Measurements from ENCODE around the gene CMBL.
"Not testable (repeated sequence)": the region's sequence is repeated elsewhere in the genome, so short reads cannot be mapped to it uniquely, and the experiment has no call there.

The CMBL gene

DNA sequence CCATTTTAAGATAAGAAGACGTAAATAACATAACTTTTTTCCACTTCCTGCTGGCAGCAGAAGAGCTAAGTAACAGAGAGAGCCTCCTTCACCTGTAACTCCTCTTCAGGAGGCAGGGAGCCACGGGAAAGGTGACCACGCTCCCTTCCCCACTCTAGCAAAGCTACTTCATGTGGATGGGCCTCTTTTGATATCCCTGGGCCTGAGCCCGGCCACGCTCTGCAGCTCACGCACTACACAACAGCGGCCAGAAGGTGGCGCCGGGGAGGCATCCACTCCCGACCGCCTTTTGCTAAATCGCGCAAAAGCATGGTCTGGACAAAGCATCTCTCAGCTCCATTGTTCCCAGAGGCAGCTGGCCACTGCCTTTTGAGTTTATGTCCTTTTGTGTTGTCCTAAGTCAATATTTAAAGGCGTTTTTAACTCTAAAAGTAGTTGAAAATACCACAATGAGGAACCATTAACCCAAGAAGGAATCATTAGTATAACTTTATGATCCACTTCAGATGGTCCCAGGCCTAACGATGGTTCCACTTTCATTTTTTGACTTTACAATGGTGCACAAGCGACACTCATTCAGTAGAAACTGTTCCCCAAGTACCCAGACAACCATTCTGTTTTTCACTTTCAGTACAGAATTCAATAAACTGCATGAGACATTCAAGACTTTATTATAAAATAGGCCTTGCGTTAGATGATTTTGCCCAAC, 23.6 kb downstream of the CMBL start:
- peak; percentile 28 to 52 for DNase-seq

DNA sequence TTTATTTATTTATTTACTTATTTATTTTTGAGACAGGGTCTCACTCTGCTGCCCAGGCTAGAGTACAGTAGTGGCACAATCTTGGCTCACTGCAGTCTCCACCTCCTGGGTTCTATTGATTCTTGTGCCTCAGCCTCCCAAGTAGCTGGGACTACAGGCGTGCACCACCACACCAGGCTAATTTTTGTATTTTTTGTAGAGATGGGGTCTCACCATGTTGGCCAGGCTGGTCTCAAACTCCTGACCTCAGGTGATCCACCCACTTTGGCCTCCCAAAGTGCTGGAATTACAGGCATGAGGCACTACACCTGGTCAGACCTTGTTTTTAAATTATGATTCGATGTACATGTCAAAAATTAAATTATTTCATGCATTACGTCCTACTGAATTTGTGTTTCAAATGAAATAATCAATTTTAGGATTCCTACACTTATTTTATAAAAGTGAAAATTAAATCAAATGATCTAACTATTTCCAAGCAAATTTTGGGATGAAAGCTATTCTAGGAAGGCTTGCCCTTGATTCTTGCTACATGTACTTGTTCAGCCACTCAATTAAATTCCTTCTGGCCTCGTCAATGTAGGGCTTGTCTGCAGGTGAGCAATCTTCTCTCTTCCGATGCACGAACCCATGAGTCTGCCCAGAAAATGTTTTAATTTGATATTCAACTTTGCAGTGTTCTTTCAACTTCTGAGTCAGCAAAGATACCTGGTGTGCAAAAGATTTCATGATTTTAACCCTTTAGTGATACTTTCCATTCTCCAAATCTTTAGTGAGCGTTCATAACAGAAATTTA, 27.6 kb downstream of the CMBL start:
- no peak for DNase-seq

DNA sequence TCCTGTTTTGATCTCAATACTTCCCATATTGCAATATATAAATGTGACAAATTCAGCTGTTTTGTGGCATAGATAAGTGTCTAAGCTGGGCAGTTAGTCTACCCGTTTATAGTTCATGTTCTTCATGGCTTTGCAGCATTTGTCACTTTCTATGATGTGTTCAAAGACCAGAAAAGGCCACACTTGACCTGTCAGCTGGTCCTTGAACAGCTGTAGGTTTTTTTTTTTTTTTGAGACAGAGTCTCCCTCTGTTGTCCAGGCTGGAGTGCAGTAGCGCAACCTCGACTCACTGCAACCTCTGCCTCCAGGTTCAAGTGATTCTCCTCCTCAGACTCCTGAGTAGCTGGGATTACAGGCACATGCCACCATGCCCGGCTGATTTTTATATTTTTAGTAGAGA, 28.4 kb downstream of the CMBL start:
- no peak for DNase-seq

DNA sequence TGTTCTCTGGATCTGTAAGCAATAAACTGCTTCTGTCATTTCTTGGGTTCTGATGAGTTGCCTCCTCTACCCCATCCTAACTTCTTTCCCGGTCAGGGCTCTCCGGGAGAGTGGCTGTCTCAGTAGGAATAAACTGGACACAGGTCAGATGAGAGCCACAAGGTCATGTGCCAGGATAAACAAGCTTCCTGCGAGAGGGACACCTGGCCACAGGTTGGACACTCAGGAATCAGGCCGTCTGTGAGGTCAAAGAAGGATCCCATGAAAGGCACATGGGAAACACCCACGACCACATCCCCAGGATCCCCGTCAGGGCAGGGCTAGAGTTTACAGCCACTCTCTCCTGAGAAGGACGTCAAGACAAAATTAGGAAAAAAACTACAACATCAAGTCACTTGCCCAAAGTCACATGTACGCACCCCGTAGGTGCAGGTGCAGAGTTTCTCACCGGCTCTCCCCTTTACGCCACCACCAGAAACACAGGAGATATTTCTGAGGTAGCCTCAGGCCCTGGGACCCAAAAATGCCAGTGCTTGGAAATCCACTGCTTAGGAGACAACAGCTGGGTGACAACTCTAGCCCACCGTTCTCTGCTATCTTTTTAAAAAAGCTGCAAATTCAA, 28.9 kb downstream of the CMBL start:
- no peak for DNase-seq

DNA sequence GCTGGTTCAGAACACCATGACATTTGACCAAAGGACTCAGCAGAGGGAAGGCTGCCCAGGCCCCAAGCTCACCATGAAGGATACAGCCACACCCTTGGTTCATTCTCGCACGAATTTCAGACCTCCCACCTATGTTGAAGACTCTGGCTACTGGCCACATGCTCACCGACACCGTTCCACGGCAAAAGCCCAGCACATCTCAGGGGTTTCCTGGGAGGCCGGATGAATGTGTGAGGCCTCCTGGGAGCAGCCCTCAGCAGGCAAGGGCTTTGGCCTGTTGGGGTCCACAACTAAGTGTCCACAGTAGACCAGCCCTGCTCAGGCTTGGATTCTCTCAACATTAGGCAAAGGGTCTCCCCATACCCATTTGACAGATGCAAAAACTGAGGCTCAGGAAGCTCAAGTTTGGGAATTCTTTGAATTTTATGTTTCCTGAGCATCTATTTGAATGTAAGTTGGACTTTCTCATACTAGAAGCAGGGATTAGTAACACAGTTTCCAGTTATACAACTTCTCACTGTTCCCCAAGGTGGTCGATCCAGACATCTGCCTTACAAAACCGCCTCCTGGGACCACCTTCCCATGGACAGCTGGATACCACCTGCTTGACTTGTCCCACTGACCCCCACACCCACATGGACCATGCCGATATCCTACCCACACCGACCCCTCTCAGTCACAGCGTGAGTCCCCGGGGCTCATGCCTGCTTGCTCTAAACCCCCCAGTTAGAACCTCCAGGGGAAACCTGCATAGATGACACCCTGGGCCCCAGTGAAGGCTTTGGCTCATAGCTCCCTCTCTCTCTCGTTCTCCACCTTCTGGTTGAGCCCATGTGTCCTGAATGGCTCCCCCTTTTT, 29.7 kb downstream of the CMBL start:
- DNase-seq = no peak

DNA sequence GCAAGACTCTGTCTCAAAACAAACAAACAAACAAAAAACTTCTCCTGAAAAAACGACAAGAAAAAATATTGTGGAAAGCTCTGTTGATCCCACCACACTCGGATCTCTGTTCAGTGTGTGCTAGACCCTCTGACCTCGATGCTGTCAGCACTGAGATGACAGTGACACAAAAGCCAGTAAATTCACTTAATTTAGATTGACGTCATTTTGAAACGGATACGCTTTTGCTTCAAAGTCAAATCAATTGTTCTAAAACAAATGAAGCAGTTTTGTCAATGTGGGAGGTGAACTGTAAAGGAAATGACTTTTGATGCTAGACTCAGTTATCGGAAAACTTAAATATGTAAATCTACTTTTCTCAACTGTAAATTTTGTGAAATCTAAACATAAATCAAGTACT, 31.0 kb downstream of the CMBL start:
- DNase-seq = no peak

DNA sequence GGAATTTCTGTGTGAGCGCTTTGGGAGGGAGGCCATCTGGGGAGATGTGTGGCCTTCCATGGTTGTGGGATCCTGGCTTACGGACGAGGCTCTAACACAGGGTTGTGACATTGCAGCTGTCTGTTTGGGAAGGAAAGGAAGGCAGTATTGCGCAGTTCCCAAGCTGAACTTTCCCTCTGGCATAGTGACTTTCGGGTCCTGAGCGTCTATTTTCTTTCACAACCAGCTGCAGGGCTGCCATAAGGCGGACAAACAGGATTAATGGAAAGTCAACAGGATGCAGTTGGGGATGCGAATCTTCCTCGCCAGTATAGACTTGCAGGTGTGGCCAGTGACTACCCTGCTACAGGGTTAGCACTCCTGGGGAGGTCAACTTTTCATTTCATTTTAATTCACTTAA, 31.7 kb downstream of the CMBL start:
- DNase-seq = no peak

DNA sequence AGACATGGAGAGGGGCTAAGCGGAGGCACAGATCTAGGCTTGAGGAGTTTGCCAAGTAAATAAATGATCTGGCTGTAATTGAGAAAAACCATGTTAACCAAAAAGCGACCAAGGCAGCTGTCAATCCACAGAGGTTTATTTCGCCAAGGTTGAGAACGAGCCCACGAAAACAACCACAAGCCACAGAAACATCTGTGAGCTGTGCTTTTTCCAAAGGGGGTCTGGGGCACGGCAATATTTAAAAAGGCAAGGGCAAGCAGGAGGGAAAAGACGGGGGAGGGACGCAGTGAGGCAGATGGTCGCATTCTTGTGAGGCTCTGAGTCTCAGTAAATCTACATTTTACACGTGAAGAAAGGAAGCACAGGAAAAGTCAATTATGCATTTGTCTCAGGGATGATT, 32.2 kb downstream of the CMBL start:
- no peak for DNase-seq

DNA sequence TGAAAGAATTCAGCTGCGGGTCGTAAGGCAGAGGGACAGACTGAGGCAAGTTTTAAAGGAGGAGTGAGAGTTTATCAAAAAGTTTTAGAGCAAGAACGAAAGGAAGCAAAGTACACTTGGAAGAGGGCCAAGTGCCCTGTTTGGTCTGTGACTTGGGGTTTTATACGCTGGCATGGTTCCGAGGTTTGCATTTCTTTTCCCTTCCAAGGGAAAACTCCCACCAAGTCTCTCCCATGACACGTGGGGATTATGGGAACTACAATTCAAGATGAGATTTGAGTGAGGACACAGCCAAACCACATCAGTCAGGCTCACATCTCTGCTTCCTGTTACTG, 34.9 kb downstream of the CMBL start:
- DNase-seq = not testable (repeated sequence)

DNA sequence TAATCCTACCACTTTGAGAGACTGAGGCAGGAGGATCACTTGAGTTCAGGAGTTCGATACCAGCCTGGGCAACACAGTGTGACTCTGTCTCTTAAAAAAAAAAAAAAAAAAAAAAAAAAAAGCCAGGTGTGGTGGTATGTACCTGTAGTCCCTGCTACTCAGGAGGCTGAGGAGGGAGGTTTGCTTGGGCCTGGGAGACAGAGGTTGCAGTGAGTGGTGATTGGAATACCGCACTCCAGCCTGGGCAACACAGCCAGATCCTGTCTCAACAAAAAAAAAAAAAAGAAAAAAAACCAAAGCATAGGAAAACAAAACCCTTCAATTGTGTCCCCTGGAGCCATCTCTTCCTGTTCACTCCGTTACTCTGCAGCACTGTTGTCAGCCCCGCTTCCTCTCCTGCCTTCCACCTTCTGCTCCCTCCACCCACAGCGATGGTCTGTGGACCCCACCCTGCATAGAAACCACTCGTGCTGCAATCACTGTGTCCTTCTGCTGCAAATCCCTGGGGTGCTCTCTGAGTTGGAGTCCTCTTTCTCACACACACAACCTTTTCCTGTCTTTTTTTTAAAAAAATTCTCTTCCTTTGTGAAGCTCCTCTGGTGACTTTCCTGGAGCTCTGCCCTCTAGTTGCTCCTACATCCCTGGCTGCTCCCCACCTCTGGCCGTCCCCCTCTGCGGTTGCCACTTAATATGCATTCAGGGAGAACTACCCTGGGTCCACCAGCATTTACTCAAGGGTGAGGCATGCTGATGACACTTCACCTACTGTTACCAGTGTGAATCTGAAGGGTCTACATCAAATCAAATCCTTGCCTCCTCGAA, 35.4 kb downstream of the CMBL start:
- DNase-seq = no peak

DNA sequence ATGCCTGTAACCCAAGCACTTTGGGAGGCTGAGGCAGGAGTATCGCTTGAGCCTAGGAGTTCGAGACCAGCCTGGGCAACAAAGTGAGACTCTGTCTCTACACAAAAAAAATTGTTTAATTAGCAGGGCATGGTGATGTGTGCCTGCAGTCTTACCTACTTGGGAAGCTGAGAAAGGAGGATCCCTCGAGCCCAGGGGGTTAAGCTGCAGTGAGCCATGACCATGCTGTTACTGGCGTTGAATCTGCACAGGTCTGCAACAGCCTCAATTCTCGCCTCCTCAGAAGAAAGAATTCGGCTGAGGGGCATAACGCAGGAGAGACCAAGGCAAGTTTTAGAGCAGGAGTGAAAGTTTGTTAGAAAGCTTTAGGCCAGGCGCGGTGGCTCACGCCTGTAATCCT, 39.6 kb downstream of the CMBL start:
- DNase-seq = no peak

DNA sequence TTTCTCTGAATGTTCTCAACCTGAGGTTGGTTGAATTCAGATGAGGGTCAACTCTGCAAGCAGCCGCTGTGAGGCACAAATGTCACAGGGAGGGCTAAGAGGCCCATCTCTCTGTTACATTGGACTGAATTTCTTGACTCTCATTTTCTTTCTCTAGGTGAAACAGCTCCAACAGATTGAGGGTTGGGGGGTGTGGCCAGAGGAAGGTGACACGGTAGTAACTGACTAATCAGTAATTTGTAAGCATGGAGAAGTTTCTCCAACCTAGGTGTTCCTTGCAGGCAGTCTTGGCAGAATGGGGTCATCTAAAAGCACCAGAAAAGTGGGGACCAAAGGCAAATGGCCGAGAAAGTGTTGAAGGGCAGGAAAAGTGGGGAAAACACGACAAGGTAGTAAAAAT, 40.9 kb downstream of the CMBL start:
- DNase-seq = no peak

DNA sequence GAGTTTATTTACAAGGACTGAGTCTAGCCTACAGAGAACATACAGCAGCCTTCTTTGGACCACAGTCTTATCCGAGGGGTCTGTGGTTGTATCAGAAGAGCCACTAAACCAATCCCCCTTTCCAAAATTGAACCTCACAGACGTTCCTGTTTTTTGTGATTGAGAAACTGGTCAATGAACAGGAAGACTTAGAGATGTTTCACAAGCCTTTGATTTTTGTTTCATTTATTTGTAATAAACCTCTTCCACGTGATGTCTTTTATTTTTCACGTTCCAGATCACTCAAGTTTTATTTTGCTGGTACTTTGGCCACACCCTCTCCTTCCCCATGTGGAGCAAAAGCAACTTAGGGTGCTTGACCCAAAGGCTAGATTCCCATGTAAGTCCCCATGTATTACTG, 41.6 kb downstream of the CMBL start:
- no peak for DNase-seq

DNA sequence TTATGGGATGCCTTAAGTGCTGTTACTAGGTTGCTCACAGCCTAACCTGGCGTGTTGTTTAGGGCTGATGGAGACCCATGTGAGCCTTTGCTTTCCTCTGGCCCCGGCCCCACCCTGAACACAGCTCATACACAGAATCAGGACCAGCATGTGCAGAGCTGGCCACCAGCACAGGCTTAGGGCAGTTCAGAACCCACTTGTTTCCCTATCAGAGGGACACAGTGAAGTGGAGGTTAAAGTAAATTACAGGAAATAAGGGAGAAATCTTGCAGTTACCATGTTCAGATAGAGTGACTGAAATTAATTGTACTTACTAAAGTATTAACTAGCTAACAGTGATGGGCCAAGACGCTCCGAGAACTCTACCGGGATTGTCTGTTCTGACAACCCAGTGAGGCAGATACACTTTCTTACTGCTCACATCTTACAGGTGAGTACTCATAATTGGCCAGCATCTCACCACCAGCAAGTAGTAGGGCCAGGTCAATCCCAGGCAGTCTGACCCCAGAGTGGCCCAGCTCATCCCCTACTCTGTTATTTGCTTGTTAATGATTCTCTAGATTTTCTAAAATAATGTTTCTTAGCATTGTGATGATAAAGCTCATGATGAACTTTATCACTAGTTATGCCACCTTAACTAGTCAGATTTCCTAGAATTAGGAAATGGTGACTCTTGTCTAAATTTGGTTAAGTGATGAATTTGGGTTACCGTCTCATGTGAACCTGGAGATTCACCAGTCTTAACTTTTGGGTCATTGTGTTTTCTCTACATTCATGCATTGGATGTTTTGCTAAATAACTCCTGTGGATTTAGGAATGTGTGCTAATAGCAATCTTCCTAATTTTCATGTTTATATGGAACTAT, 42.2 kb downstream of the CMBL start:
- no peak for DNase-seq

DNA sequence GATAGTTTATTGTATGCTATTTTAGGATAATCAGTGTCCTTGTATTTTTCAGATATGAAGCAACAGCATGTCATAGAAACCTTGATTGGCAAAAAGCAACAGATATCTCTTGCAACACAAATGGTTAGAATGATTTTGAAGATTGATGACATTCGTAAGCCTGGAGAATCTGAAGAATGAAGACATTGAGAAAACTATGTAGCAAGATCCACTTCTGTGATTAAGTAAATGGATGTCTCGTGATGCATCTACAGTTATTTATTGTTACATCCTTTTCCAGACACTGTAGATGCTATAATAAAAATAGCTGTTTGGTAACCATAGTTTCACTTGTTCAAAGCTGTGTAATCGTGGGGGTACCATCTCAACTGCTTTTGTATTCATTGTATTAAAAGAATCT, 43.1 kb downstream of the CMBL start:
- DNase-seq = no peak

DNA sequence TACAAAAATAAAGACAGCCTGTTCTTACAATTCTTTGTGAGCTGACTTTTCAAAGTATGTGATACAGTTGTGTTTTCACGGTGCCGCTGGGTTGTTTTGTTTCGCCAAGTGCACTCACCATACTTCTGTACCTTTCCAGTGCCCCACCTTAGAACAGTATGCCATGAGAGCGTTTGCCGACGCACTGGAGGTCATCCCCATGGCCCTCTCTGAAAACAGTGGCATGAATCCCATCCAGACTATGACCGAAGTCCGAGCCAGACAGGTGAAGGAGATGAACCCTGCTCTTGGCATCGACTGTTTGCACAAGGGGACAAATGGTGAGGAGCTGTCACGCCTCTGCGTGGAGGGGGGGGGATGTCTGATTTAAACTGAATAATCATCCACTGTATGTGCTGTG, 44.7 kb downstream of the CMBL start:
- DNase-seq = no peak

DNA sequence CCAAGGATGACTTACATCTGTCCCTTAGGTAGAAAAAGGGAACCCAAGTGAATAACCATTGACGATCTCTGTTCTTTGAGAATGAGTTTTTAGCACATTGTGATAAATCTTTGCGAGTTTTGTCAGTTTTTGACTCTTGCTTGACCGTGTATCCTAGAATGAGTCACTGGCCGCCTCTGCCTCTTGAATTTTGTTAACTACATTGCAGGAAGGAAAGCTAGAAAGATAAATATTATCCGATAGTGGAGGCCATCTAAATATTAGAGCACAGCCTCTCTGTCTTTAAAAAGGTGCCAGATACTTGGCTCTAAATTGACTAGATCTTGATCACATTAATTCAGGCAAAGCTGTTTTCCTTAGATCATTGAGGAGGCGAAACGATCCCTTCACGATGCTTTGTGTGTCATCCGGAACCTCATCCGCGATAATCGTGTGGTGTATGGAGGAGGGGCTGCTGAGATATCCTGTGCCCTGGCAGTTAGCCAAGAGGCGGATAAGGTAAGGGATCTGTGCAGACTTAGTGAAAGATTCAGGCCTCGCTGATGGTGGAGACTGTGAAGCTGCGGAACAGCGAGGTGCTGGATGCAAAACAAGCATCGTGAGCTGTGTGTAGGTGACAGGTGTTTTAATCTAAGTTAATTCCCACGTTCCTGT, 45.5 kb downstream of the CMBL start:
- DNase-seq = no peak

DNA sequence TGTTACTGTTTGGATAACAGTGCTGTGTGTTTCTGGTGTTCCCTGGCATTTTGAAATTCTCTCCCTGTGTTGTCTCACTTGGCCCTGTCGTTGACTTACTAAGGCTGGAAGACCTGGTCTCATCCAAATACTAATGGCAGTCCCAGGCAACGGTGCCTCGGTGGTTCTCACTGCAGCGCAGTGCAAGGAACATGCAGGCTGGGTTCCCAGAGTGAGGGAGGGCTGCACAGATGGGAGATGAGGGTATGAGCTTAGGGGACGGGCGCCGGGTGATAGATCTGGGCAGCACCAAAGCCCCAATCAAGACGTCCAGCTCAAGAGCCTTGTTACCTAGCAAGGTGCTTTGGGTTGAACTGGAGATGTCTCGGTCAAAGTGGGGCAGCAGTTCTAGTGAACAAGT, 46.6 kb downstream of the CMBL start:
- no peak for DNase-seq

DNA sequence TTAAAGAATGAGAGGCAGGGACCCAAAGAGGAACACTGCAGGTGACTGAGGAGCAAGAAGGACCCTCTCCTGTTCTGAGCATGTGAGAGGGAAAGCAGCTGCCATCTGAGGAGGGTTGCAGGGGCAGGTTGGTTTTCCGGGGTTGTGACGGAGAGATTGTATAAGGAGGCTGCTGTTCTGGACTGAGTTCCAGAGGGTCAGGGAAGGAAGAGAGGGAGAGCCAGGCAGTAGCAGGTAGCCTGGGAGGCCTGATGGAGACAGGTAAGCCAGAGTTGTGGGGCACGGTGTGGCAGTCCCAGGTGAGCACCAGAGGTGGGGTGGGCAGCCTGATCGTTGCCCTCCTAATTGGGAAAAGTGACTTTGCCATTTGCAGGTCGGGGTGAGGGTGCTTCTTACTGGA, 47.8 kb downstream of the CMBL start:
- no peak for DNase-seq

DNA sequence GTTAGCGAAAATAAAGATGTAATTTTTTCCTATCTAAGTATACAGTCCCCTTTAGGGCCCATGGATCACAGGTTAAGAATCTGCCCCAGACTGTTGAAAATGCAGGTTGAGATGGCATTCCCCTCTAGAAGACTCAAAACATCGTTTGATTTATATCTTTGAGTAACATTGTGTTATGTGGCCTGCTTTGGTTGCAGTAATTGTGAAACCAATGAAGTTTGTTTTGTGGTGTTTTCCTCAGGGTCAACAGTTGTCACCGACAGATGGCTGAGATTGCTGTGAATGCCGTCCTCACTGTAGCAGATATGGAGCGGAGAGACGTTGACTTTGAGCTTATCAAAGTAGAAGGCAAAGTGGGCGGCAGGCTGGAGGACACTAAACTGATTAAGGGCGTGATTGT, 49.8 kb downstream of the CMBL start:
- no peak for DNase-seq

DNA sequence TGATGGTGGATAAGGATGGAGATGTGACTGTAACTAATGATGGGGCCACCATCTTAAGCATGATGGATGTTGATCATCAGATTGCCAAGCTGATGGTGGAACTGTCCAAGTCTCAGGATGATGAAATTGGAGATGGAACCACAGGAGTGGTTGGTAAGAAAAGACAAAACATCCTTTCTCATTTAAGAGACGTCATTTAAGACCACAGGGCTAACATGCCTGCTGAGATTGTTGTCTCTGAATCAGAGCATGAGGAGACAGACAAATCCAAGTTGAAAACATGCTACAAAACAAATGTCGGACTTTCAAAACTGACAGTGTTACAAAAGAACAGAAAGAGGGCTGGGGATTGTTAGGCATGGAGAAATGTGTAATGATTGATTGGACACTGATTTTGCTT, 53.0 kb downstream of the CMBL start:
- DNase-seq = no peak
